HG02571 (cell line): ENCODE results near the gene TMEM108.
"Not testable (repeated sequence)": the region's sequence is repeated elsewhere in the genome, so short reads cannot be mapped to it uniquely, and the experiment has no call there.

Experiments used
- ATAC-seq: cut with Tn5 transposase; IDR thresholded peaks from one replicate; pipeline ENCODE4 v1.9.1; 2021; ENCODE audit warnings: mild to moderate bottlenecking, moderate library complexity; ENCODE audit not compliant: unreplicated experiment

Gene TMEM108

GRCh38 chr3:133038089-133038730 is at the start of gene TMEM108:
TMEM108 (plus strand) TSS chr3:133038391.
- ATAC-seq, result no peak

- ATAC-seq, result no peak
These were observed 42.2 kb upstream of the TMEM108 start for GRCh38 chr3:132995971-132996370.

- no peak for ATAC-seq
These were observed 40.6 kb upstream of the TMEM108 start for GRCh38 chr3:132997404-132998185.

GRCh38 chr3:133005032-133005431 is 33.2 kb upstream of the TMEM108 start:
- not testable (repeated sequence) for ATAC-seq

- no peak for ATAC-seq
These were observed 30.6 kb upstream of the TMEM108 start for GRCh38 chr3:133007601-133008000.

GRCh38 chr3:133014325-133014724 is 23.9 kb upstream of the TMEM108 start:
- ATAC-seq, result no peak

GRCh38 chr3:133015573-133015972 is 22.6 kb upstream of the TMEM108 start:
- ATAC-seq, result not testable (repeated sequence)

GRCh38 chr3:133016838-133017309 is 21.3 kb upstream of the TMEM108 start:
- no peak for ATAC-seq

- ATAC-seq, result no peak
These were observed 19.3 kb upstream of the TMEM108 start for GRCh38 chr3:133018921-133019320.

GRCh38 chr3:133021206-133021605 is 17.0 kb upstream of the TMEM108 start:
- ATAC-seq, result no peak

- no peak for ATAC-seq
These were observed 14.8 kb upstream of the TMEM108 start for GRCh38 chr3:133023362-133023761.

GRCh38 chr3:133025546-133025945 is 12.6 kb upstream of the TMEM108 start:
- ATAC-seq, result no peak

GRCh38 chr3:133032301-133032700 is 5.9 kb upstream of the TMEM108 start:
- no peak for ATAC-seq

- ATAC-seq, result no peak
These were observed 755 bp upstream of the TMEM108 start for GRCh38 chr3:133037436-133037835.

- no peak for ATAC-seq
These were observed 662 bp downstream of the TMEM108 start for GRCh38 chr3:133038731-133039375.

- no peak for ATAC-seq
These were observed 2.7 kb downstream of the TMEM108 start for GRCh38 chr3:133040696-133041523.

GRCh38 chr3:133041524-133041829 is 3.3 kb downstream of the TMEM108 start:
- no peak for ATAC-seq

GRCh38 chr3:133042778-133043177 is 4.6 kb downstream of the TMEM108 start:
- no peak for ATAC-seq

GRCh38 chr3:133047980-133048379 is 9.8 kb downstream of the TMEM108 start:
- no peak for ATAC-seq

- ATAC-seq, result no peak
These were observed 11.3 kb downstream of the TMEM108 start for GRCh38 chr3:133049491-133049890.

GRCh38 chr3:133050891-133051290 is 12.7 kb downstream of the TMEM108 start:
- no peak for ATAC-seq
